Skin epidermis (tissue), 12 donors: ENCODE data around the gene EGR1.
"Not testable (repeated sequence)": the region's sequence is repeated elsewhere in the genome, so short reads cannot be mapped to it uniquely, and the experiment has no call there.

Experiments
- H3K27ac ChIP-seq, 21 experiments: fragments of 200-600 bp; sonication (generic) in 11 of 21; one replicate each; pipeline ENCODE4 v1.5.0; 2020; ENCODE audit warnings: mild to moderate bottlenecking in 3 of 21, inconsistent platforms in 2 of 21, moderate library complexity in 2 of 21
- H3K4me3 ChIP-seq, 7 experiments: fragments of 200-600 bp; sonication (generic) in 2 of 7; one replicate each; pipeline ENCODE4 v1.5.0; 2020; ENCODE audit warnings: inconsistent platforms in 2 of 7, mild to moderate bottlenecking in 2 of 7, moderate library complexity in 1 of 7

Gene EGR1

GRCh38 chr5:138466900-138467710 lies 1.8 kb downstream of the EGR1 start:
- peak overlapping the region in 10 of 21 experiments; percentile 36 to 97 (median 88) for H3K27ac ChIP-seq
- peak overlapping the region; percentile 64 to 90 (median 77) for H3K4me3 ChIP-seq

- H3K4me3 ChIP-seq = peak overlapping the region in 6 of 7 experiments; percentile 64 to 90 (median 78)
- H3K27ac ChIP-seq = peak overlapping the region in 7 of 21 experiments; percentile 8 to 97 (median 83)
Observed at GRCh38 chr5:138467711-138468132, 2.4 kb downstream of the EGR1 start.

GRCh38 chr5:138468133-138468965 lies 3.1 kb downstream of the EGR1 start:
- peak overlapping the region in 5 of 21 experiments; percentile 8 to 87 (median 49) for H3K27ac ChIP-seq
- H3K4me3 ChIP-seq = peak overlapping the region in 4 of 7 experiments; percentile 64 to 90 (median 82)

GRCh38 chr5:138468966-138469539 lies 3.8 kb downstream of the EGR1 start:
- no peak overlapping the region for H3K4me3 ChIP-seq
- peak overlapping the region in 3 of 21 experiments; percentile 8 to 38 (median 27) for H3K27ac ChIP-seq

GRCh38 chr5:138469540-138470321 lies 4.5 kb downstream of the EGR1 start:
- Histone ChIP-seq H3K4me3 (no peak overlapping the region), H3K27ac (peak overlapping the region in 10 of 21 experiments; percentile 5 to 69 (median 25))

GRCh38 chr5:138470322-138471051 lies 5.2 kb downstream of the EGR1 start:
- peak overlapping the region in 9 of 21 experiments; percentile 5 to 52 (median 21) for H3K27ac ChIP-seq
- H3K4me3 ChIP-seq = no peak overlapping the region

GRCh38 chr5:138471052-138471361 lies 5.7 kb downstream of the EGR1 start:
- H3K4me3 ChIP-seq = no peak overlapping the region

GRCh38 chr5:138472353-138472752 lies 7.1 kb downstream of the EGR1 start:
- no peak overlapping the region for H3K27ac ChIP-seq
- H3K4me3 ChIP-seq = no peak overlapping the region

More at GRCh38 chr5:138471052-138471361, 5.7 kb downstream of the EGR1 start:
- peak overlapping the region in 3 of 21 experiments; percentile 9 to 52 (median 21) for H3K27ac ChIP-seq

- not testable (repeated sequence) for H3K27ac ChIP-seq, H3K4me3 ChIP-seq
Observed at GRCh38 chr5:138473151-138473550, 7.9 kb downstream of the EGR1 start.

- Histone ChIP-seq H3K4me3 (no peak overlapping the region), H3K27ac (no peak overlapping the region)
Observed at GRCh38 chr5:138476918-138477317, 11.6 kb downstream of the EGR1 start.

GRCh38 chr5:138482638-138483037 lies 17.4 kb downstream of the EGR1 start:
- peak overlapping the region in 1 of 21 experiments; percentile 14 for H3K27ac ChIP-seq
- no peak overlapping the region for H3K4me3 ChIP-seq

GRCh38 chr5:138488481-138488945 lies 23.2 kb downstream of the EGR1 start:
- Histone ChIP-seq H3K4me3 (no peak overlapping the region), H3K27ac (no peak overlapping the region)

GRCh38 chr5:138489683-138490061 lies 24.4 kb downstream of the EGR1 start:
- Histone ChIP-seq H3K4me3 (no peak overlapping the region), H3K27ac (peak overlapping the region in 5 of 21 experiments; percentile 2 to 90 (median 23))

- H3K4me3 ChIP-seq = peak overlapping the region in 3 of 7 experiments; percentile 48 to 59 (median 50)
- H3K27ac ChIP-seq = peak overlapping the region in 11 of 21 experiments; percentile 57 to 90 (median 83)
Observed at GRCh38 chr5:138490648-138491283, 25.5 kb downstream of the EGR1 start.

- peak overlapping the region; percentile 34 to 59 (median 41) for H3K4me3 ChIP-seq
- H3K27ac ChIP-seq = peak overlapping the region in 18 of 21 experiments; percentile 55 to 90 (median 80)
Observed at GRCh38 chr5:138491284-138491648, 26.0 kb downstream of the EGR1 start.

GRCh38 chr5:138491669-138492559 lies 26.6 kb downstream of the EGR1 start:
- peak overlapping the region; percentile 8 to 92 (median 83) for H3K27ac ChIP-seq
- H3K4me3 ChIP-seq = peak overlapping the region; percentile 34 to 59 (median 41)

- peak overlapping the region; percentile 34 to 59 (median 41) for H3K4me3 ChIP-seq
- H3K27ac ChIP-seq = peak overlapping the region in 20 of 21 experiments; percentile 8 to 92 (median 84)
Observed at GRCh38 chr5:138492560-138493045, 27.3 kb downstream of the EGR1 start.
